K562 (cell line): ENCODE data around the gene DGCR2. TPM values are rescaled to one million over a fixed set of nuclear protein-coding genes. Genes with fewer than 3 reads are reported as not detected.

Experiments
- ARID2 ChIP-seq: fragments of 450-650 bp; IDR thresholded peaks from 2 replicates; pipeline ENCODE4 v1.6.1; 2017; ENCODE audit warnings: antibody characterized with exemption, mild to moderate bottlenecking
- CTBP1 ChIP-seq: fragments of 450-650 bp; IDR thresholded peaks from 2 replicates; pipeline ENCODE4 v1.6.1; 2016; ENCODE audit warnings: borderline replicate concordance
- DNMT1 ChIP-seq: fragments of 450-650 bp; IDR thresholded peaks from 2 replicates; pipeline ENCODE4 v1.6.1; 2016; ENCODE audit warnings: antibody characterized with exemption, mild to moderate bottlenecking
- EHMT2 ChIP-seq: fragments of 450-650 bp; IDR thresholded peaks from 2 replicates; pipeline ENCODE4 v1.6.1; 2018; ENCODE audit warnings: antibody characterized with exemption
- GATAD2B ChIP-seq: fragments of 450-650 bp; IDR thresholded peaks from 2 replicates; pipeline ENCODE4 v1.6.1; 2017; ENCODE audit warnings: mild to moderate bottlenecking, borderline replicate concordance
- GTF2E2 ChIP-seq: fragments of 200-800 bp; sonication (Bioruptor generic); IDR thresholded peaks from 2 replicates; pipeline ENCODE4 v1.6.1; 2016; ENCODE audit warnings: missing genetic modification characterization, missing compliant biosample characterization
- ILK ChIP-seq: fragments of 450-650 bp; IDR thresholded peaks from 2 replicates; pipeline ENCODE4 v1.6.1; 2016; ENCODE audit warnings: missing genetic modification characterization, low read depth, mild to moderate bottlenecking, missing compliant biosample characterization, moderate library complexity, borderline replicate concordance
- KDM5B ChIP-seq: fragments of 200-600 bp; sonication (generic); IDR thresholded peaks from 2 replicates; pipeline ENCODE4 v1.6.1; 2012; ENCODE audit warnings: low read depth, mild to moderate bottlenecking, moderate library complexity, low read length, control low read depth, inconsistent platforms; ENCODE audit not compliant: insufficient replicate concordance
- MYC ChIP-seq, 2 experiments: fragments of 250-450 bp in 1 of 2; sonication (Bioruptor Pico) in 1 of 2; IDR thresholded peaks; 2 replicates each; pipeline versions ENCODE4 v1.5.1 to v1.6.1; 2012 to 2021; ENCODE audit warnings: low read depth in 2 of 2, borderline replicate concordance in 1 of 2, improper control_type of control experiment in 1 of 2, low read length in 1 of 2, mild to moderate bottlenecking in 1 of 2, moderate library complexity in 1 of 2
- NEUROD1 ChIP-seq: fragments of 150-350 bp; IDR thresholded peaks from 2 replicates; pipeline ENCODE4 v1.6.1; 2014; ENCODE audit warnings: borderline replicate concordance, low read length, low read depth; ENCODE audit not compliant: partially characterized antibody
- NR2C1 ChIP-seq, 2 experiments: fragments of 450-650 bp; IDR thresholded peaks; 2 replicates each; pipeline ENCODE4 v1.6.1; 2017; ENCODE audit warnings: mild to moderate bottlenecking in 2 of 2, antibody characterized with exemption in 1 of 2, inconsistent platforms in 1 of 2, missing compliant biosample characterization in 1 of 2, missing genetic modification characterization in 1 of 2
- RAD21 ChIP-seq, 2 experiments: fragments of 250-450 bp in 1 of 2; fragments of 450-650 bp in 1 of 2; sonication (Bioruptor Pico) in 1 of 2; formaldehyde crosslinking in 1 of 2; IDR thresholded peaks in 1 of 2; conservative IDR thresholded peaks in 1 of 2; 2 replicates each; pipeline versions ENCODE4 v1.4.0 to v1.8.0; 2020 to 2022; ENCODE audit warnings: mild to moderate bottlenecking in 2 of 2, moderate library complexity in 1 of 2
- SMC3 ChIP-seq: conservative IDR thresholded peaks from 2 replicates; pipeline ENCODE4 v1.6.1; 2011; ENCODE audit warnings: low read depth, low read length, improper control_type of control experiment; ENCODE audit not compliant: insufficient read depth
- TCFL5 ChIP-seq: fragments of 250-450 bp; sonication (Bioruptor Pico); conservative IDR thresholded peaks from 2 replicates; pipeline ENCODE4 v1.6.1; 2021; ENCODE audit warnings: mild to moderate bottlenecking, moderate library complexity, matching md5 sums
- TEAD1 ChIP-seq, 2 experiments: fragments of 450-650 bp in 1 of 2; sonication (generic) in 1 of 2; formaldehyde crosslinking; IDR thresholded peaks; 2 replicates each; pipeline versions ENCODE4 v1.4.0 to v1.8.0; 2020 to 2022; ENCODE audit warnings: mild to moderate bottlenecking in 2 of 2, missing genetic modification reagents in 1 of 2
- ZBTB8A ChIP-seq: fragments of 450-650 bp; IDR thresholded peaks from 2 replicates; pipeline ENCODE4 v1.6.1; 2018; ENCODE audit warnings: mild to moderate bottlenecking, moderate library complexity; ENCODE audit not compliant: partially characterized antibody
- ZNF124 ChIP-seq: sonication (generic); formaldehyde crosslinking; IDR thresholded peaks from 2 replicates; pipeline ENCODE4 v1.8.1; 2022; ENCODE audit warnings: missing genetic modification reagents
- polyA plus RNA-seq, 8 experiments: library from polyadenylated mRNA; depleted of rRNA in 4 of 8; stranded (reverse) in 5 of 8; unstranded in 3 of 8; fragments of >200 nt; fragmentation: Nextera tagmentation in 2 of 8; fragmentation: Illumina TruSeq in 1 of 8; extraction: Ambion mirVana in 2 of 8; extraction: Trizol in 1 of 8; gene quantifications; 2 replicates each; pipeline versions ENCODE4 v1.2.1 to v1.2.3, GENCODE V29; 2011 to 2014; ENCODE audit warnings: inconsistent platforms in 1 of 8, missing spikeins in 1 of 8
- total RNA-seq, 7 experiments: library from RNA; depleted of rRNA in 6 of 7; stranded (reverse); fragments of >200 nt in 6 of 7; fragmentation: Illumina TruSeq in 2 of 7; extraction: Trizol in 2 of 7; gene quantifications; 2 replicates each; pipeline versions ENCODE4 v1.2.1 to v1.2.3, GENCODE V29; 2011 to 2021; ENCODE audit warnings: low replicate concordance in 1 of 7
- TF ChIP-seq, protein P1 (sequence below): fragments of 450-650 bp; IDR thresholded peaks from 2 replicates; pipeline ENCODE4 v1.7.0; 2016; ENCODE audit warnings: borderline replicate concordance
- TF ChIP-seq, protein P2 (sequence below), 2 experiments: fragments of 450-650 bp; conservative IDR thresholded peaks; 2 replicates each; pipeline ENCODE4 v1.6.1; 2017; ENCODE audit warnings: mild to moderate bottlenecking in 2 of 2, moderate library complexity in 2 of 2
- TF ChIP-seq, protein P3 (sequence below): fragments of 450-650 bp; formaldehyde crosslinking; IDR thresholded peaks from 2 replicates; pipeline ENCODE4 v1.4.0; 2022; ENCODE audit warnings: missing genetic modification characterization
- TF ChIP-seq, protein P4 (sequence below): IDR thresholded peaks from 2 replicates; pipeline ENCODE4 v1.6.1; 2011; ENCODE audit warnings: borderline replicate concordance, low read depth, mild to moderate bottlenecking, moderate library complexity, low read length; ENCODE audit not compliant: insufficient read depth, poor library complexity, severe bottlenecking

DGCR2 gene
- total and polyA plus RNA-seq, 9 of the 15 experiments (the other 6 are each of a cell fraction or from before 2014, with no cell fraction given) = 0.69 to 101 (median 56.4) TPM

DNA sequence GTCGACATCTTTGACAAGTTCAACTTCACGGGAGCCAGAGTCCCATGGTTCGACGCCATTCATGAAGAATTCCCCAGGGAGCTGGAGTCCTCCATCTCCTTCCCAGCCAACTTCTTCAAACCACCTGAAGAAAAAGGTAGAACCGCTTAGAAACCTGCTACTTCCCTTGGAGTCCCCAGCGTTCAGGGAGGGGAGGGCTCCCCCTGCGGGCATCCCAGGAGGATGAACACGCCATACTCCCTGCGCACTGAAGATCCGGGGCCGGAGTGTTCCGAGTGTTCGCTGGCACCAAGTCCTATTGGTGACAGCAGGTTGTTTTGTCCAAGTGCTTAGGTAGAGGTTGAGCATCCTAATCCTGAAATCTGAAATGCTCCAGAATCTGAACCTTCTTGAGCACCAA is 134.4 kb downstream of the DGCR2 start (continued):
- TF ChIP-seq, protein P1, sequence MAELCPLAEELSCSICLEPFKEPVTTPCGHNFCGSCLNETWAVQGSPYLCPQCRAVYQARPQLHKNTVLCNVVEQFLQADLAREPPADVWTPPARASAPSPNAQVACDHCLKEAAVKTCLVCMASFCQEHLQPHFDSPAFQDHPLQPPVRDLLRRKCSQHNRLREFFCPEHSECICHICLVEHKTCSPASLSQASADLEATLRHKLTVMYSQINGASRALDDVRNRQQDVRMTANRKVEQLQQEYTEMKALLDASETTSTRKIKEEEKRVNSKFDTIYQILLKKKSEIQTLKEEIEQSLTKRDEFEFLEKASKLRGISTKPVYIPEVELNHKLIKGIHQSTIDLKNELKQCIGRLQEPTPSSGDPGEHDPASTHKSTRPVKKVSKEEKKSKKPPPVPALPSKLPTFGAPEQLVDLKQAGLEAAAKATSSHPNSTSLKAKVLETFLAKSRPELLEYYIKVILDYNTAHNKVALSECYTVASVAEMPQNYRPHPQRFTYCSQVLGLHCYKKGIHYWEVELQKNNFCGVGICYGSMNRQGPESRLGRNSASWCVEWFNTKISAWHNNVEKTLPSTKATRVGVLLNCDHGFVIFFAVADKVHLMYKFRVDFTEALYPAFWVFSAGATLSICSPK = no peak
- TF ChIP-seq EHMT2 = no peak
- TF ChIP-seq ZBTB8A = no peak
- TF ChIP-seq RAD21 (CRISPR knock-in tag; conservative IDR thresholded peaks at IDR 0.05 in 1 of 2, IDR thresholded peaks at IDR 0.05 in 1 of 2) = peak in 1 of 2 experiments; percentile 82; a peak in 2 of 4 replicates
- TF ChIP-seq SMC3 = peak; percentile 83
- TF ChIP-seq, protein P2, sequence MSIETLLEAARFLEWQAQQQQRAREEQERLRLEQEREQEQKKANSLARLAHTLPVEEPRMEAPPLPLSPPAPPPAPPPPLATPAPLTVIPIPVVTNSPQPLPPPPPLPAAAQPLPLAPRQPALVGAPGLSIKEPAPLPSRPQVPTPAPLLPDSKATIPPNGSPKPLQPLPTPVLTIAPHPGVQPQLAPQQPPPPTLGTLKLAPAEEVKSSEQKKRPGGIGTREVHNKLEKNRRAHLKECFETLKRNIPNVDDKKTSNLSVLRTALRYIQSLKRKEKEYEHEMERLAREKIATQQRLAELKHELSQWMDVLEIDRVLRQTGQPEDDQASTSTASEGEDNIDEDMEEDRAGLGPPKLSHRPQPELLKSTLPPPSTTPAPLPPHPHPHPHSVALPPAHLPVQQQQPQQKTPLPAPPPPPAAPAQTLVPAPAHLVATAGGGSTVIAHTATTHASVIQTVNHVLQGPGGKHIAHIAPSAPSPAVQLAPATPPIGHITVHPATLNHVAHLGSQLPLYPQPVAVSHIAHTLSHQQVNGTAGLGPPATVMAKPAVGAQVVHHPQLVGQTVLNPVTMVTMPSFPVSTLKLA (conservative IDR thresholded peaks at IDR 0.05) = no peak
- TF ChIP-seq NEUROD1 = no peak
- no peak for TF ChIP-seq GATAD2B
- peak; percentile 37; the same call in 1 of the 2 replicates for TF ChIP-seq CTBP1
- no peak for TF ChIP-seq KDM5B
- TF ChIP-seq, protein P3, sequence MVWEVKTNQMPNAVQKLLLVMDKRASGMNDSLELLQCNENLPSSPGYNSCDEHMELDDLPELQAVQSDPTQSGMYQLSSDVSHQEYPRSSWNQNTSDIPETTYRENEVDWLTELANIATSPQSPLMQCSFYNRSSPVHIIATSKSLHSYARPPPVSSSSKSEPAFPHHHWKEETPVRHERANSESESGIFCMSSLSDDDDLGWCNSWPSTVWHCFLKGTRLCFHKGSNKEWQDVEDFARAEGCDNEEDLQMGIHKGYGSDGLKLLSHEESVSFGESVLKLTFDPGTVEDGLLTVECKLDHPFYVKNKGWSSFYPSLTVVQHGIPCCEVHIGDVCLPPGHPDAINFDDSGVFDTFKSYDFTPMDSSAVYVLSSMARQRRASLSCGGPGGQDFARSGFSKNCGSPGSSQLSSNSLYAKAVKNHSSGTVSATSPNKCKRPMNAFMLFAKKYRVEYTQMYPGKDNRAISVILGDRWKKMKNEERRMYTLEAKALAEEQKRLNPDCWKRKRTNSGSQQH (CRISPR knock-in tag) = no peak
- no peak for TF ChIP-seq TCFL5 (CRISPR knock-in tag)
- TF ChIP-seq, protein P4, sequence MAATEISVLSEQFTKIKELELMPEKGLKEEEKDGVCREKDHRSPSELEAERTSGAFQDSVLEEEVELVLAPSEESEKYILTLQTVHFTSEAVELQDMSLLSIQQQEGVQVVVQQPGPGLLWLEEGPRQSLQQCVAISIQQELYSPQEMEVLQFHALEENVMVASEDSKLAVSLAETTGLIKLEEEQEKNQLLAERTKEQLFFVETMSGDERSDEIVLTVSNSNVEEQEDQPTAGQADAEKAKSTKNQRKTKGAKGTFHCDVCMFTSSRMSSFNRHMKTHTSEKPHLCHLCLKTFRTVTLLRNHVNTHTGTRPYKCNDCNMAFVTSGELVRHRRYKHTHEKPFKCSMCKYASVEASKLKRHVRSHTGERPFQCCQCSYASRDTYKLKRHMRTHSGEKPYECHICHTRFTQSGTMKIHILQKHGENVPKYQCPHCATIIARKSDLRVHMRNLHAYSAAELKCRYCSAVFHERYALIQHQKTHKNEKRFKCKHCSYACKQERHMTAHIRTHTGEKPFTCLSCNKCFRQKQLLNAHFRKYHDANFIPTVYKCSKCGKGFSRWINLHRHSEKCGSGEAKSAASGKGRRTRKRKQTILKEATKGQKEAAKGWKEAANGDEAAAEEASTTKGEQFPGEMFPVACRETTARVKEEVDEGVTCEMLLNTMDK = peak; percentile 77
- no peak for TF ChIP-seq DNMT1
- TF ChIP-seq ARID2 = no peak
- no peak for TF ChIP-seq ZNF124 (CRISPR knock-in tag)
- TF ChIP-seq TEAD1 (CRISPR knock-in tag; IDR thresholded peaks at IDR 0.05) = no peak; a peak in 1 of 4 replicates
- peak; percentile 51; the same call in 1 of the 2 replicates for TF ChIP-seq MYC (IDR thresholded peaks at IDR 0.05; ENCODE audit: low read depth, low read length)
- TF ChIP-seq MYC (CRISPR knock-in tag; IDR thresholded peaks at IDR 0.05; ENCODE audit: borderline replicate concordance, low read depth) = no peak
- no peak for TF ChIP-seq GTF2E2 (tag)
- TF ChIP-seq ILK = no peak
- no peak for TF ChIP-seq NR2C1 (IDR thresholded peaks at IDR 0.05)
- TF ChIP-seq NR2C1 (tag; IDR thresholded peaks at IDR 0.05) = no peak
